Coronary artery (tissue), 2 donors: ENCODE measurements around the gene BLOC1S5.

ENCODE experiments used
- DNase-seq: peaks from one replicate; pipeline ENCODE4 v3.0.0-alpha.2; 2017; ENCODE audit warnings: low spot score
- H3K27ac ChIP-seq, 2 donors: fragments of 200-600 bp; sonication (generic); one replicate each; pipeline ENCODE4 v1.5.1; 2016 to 2019
- H3K4me3 ChIP-seq: fragments of 200-600 bp; sonication (generic); 2 replicates; pipeline ENCODE4 v1.5.1; 2016; ENCODE audit warnings: mild to moderate bottlenecking, moderate library complexity
- CTCF ChIP-seq: fragments of 200-600 bp; sonication (generic); IDR thresholded peaks from one replicate; pipeline ENCODE4 v1.5.1; 2019; ENCODE audit warnings: antibody characterized with exemption

The BLOC1S5 gene

GRCh38 chr6:8087870-8088754 lies 23.9 kb upstream of the BLOC1S5 start:
- no peak overlapping the region for H3K4me3 ChIP-seq
- no peak overlapping the region for H3K27ac ChIP-seq
- no peak for TF ChIP-seq CTCF
- DNase-seq: no peak

GRCh38 chr6:8086755-8087306 lies 22.6 kb upstream of the BLOC1S5 start:
- TF ChIP-seq CTCF: no peak
- Histone ChIP-seq H3K27ac (no peak overlapping the region), H3K4me3 (no peak overlapping the region)
- DNase-seq: no peak

GRCh38 chr6:8085053-8085511 lies 20.9 kb upstream of the BLOC1S5 start:
- no peak overlapping the region for H3K4me3 ChIP-seq
- peak overlapping the region in 1 of 2 donors; percentile 27 for H3K27ac ChIP-seq
- DNase-seq: no peak
- TF ChIP-seq CTCF: no peak

- no peak for DNase-seq
- no peak for TF ChIP-seq CTCF
- H3K4me3 ChIP-seq: no peak overlapping the region
- H3K27ac ChIP-seq: no peak overlapping the region
These were observed 20.4 kb upstream of the BLOC1S5 start for GRCh38 chr6:8084586-8084985.

GRCh38 chr6:8082954-8083858 lies 19.0 kb upstream of the BLOC1S5 start:
- peak overlapping the region; percentile 8 to 29 for H3K27ac ChIP-seq
- no peak overlapping the region for H3K4me3 ChIP-seq
- no peak for DNase-seq
- TF ChIP-seq CTCF: no peak

GRCh38 chr6:8082572-8082953 lies 18.4 kb upstream of the BLOC1S5 start:
- Histone ChIP-seq H3K4me3 (no peak overlapping the region), H3K27ac (peak overlapping the region; percentile 8 to 29)
- TF ChIP-seq CTCF: no peak
- no peak for DNase-seq
